ENCODE data around the gene TLE5. TPM values are rescaled to one million over a fixed set of nuclear protein-coding genes. Genes with fewer than 3 reads are reported as not detected.

The TLE5 gene
- total RNA-seq, 1 donor from 2014 or later: 413 TPM

GRCh38 chr19:3075605-3076431 is 13.5 kb upstream of the TLE5 start:
- ATAC-seq (peak; percentile 87 to 91), DNase-seq (peak; percentile 79)
- Histone ChIP-seq H3K36me3 (no peaks in the 10 kb centered on the region), H3K27ac (no peak overlapping the region), H3K27me3 (ENCODE audit: low read depth) (no peaks in the 10 kb centered on the region), H3K4me3 (no peak overlapping the region), H3K9me3 (no peaks in the 10 kb centered on the region), H3K4me1 (peaks cover 9% of the 10 kb centered on the region)
- peak; percentile 97 for TF ChIP-seq CTCF (IDR thresholded peaks at IDR 0.05)
- intact Hi-C loops (cut with DNase I): no loop called here

DNA sequence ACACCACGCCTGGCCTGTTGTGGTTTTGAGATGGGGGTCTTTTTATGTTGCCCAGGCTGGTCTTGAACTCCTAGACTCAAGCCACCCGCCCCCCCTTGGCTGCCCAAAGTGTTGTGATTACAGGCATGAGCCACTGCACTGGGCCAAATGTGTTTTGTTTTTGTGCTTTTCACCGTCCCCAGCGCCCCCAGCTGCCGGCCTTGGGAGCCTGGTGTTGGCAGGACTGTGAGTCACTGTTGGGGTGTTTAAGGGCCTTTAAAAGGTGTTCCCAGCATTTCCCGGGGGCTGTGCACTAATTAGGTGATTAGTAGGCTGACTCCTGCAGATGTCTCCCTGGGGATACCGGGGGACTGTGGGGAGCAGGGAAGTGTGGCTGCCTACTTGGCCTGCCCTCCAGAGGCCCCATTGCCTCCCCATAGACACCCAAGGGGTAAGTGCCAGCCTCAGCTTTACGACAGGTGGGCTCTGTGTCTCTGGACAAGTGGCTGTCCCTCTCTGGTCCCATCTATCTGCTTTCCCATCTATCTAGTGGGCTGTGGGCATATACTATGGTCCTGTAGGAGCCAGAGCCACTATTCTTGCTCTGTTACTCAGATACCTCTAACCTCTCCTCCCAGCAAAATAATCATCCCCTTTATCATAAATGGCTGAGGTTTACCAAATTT is 11.8 kb upstream of the TLE5 start:
- Histone ChIP-seq H3K27ac (peak overlapping the region; percentile 33), H3K36me3 (no peaks in the 10 kb centered on the region), H3K4me1 (peaks cover 9% of the 10 kb centered on the region), H3K27me3 (ENCODE audit: low read depth) (no peaks in the 10 kb centered on the region), H3K9me3 (no peaks in the 10 kb centered on the region), H3K4me3 (no peak overlapping the region)
- DNase-seq (no peak), ATAC-seq (peak; percentile 9)
- no peak for TF ChIP-seq CTCF (IDR thresholded peaks at IDR 0.05)
- intact Hi-C loops (cut with DNase I): no loop called here

DNA sequence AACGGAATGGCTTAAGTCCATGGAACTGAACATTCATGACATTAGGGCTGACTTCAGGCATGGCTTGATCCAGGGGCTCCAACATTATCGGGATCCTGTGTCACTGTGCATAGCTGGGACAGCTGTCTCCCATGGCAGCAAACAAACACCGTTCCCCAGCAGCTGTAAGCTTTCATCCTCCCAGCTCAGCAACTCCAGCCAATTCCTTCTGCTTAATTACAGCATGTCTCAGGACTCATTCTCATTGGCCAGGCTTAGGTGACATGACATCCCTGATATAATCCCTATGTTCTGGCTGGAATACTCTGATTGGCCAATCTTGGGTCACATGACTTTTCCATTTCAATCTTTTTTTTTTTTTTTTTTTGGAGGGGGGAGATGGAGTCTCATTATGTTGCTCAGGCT is 10.9 kb upstream of the TLE5 start:
- DNase-seq: no peak
- intact Hi-C loops (cut with DNase I): no loop called here
- peak; percentile 58 to 80 for ATAC-seq

DNA sequence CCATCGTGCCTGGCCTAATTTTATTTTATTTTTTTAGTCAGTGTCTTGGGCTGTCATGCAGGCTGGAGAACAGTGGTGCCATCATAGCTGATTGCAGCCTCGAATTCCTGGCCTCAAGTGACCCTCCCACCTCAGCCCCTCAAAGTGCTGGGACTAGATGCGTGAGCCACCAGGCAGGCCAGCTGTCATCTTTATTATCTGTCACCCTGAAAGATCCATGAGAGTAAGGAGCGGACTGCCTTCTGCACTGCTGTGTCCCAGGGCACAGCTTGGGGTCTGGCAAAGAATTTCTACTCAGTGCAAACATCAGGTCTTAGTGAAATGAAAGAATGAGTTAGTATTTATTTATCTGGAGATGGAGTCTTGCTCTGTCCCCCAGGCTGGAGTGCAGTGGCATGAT is 9.5 kb upstream of the TLE5 start:
- Histone ChIP-seq H3K4me3 (no peak overlapping the region), H3K27ac (peak overlapping the region; percentile 4), H3K27me3 (ENCODE audit: low read depth) (no peaks in the 10 kb centered on the region), H3K9me3 (no peaks in the 10 kb centered on the region), H3K4me1 (peaks cover 9% of the 10 kb centered on the region), H3K36me3 (no peaks in the 10 kb centered on the region)
- no peak for DNase-seq
- no peak for ATAC-seq
- no peak for TF ChIP-seq CTCF (IDR thresholded peaks at IDR 0.05)
- intact Hi-C loops (cut with DNase I): no loop called here

More for the DNA sequence above, 10.9 kb upstream of the TLE5 start:
- no peaks in the 10 kb centered on the region for H3K36me3 ChIP-seq
- no peaks in the 10 kb centered on the region for H3K9me3 ChIP-seq
- peaks cover 9% of the 10 kb centered on the region for H3K4me1 ChIP-seq
- H3K4me3 ChIP-seq: no peak overlapping the region
- H3K27me3 ChIP-seq (ENCODE audit: low read depth): no peaks in the 10 kb centered on the region
- no peak for TF ChIP-seq CTCF (IDR thresholded peaks at IDR 0.05)
- no peak overlapping the region for H3K27ac ChIP-seq

DNA sequence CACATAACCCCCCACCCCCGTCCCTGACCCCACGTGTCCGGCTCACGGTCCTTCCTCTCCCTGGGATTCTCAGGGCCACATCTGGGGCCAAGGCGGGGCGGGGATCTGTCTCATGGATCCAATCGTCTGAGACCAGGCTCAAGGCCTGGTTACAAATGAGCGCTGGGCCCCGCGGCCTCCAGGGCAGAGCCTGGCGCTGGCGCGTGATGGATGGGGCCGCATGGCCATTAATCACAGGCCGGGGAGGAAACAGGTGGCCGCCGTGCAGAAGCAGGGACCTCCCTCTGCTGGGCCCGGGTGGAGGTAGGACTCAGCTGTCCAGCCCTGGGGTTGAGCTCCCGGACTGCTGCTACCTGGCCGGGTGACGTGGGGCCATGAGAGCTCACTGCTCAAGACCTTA is 5.8 kb upstream of the TLE5 start:
- ATAC-seq (no peak), DNase-seq (no peak)
- Histone ChIP-seq H3K27ac (no peak overlapping the region), H3K4me1 (peaks cover 13% of the 10 kb centered on the region), H3K4me3 (no peak overlapping the region), H3K27me3 (ENCODE audit: low read depth) (no peaks in the 10 kb centered on the region), H3K9me3 (no peaks in the 10 kb centered on the region), H3K36me3 (no peaks in the 10 kb centered on the region)
- intact Hi-C loops (cut with DNase I): no loop called here
- TF ChIP-seq CTCF (IDR thresholded peaks at IDR 0.05): no peak
